ENCODE measurements around the gene LY6G5C. TPM values are rescaled to one million over a fixed set of nuclear protein-coding genes. Genes with fewer than 3 reads are reported as not detected.

Gene LY6G5C
- total and polyA plus RNA-seq, 4 donors, result 0.40 to 13.1 (median 5.9) TPM

DNA sequence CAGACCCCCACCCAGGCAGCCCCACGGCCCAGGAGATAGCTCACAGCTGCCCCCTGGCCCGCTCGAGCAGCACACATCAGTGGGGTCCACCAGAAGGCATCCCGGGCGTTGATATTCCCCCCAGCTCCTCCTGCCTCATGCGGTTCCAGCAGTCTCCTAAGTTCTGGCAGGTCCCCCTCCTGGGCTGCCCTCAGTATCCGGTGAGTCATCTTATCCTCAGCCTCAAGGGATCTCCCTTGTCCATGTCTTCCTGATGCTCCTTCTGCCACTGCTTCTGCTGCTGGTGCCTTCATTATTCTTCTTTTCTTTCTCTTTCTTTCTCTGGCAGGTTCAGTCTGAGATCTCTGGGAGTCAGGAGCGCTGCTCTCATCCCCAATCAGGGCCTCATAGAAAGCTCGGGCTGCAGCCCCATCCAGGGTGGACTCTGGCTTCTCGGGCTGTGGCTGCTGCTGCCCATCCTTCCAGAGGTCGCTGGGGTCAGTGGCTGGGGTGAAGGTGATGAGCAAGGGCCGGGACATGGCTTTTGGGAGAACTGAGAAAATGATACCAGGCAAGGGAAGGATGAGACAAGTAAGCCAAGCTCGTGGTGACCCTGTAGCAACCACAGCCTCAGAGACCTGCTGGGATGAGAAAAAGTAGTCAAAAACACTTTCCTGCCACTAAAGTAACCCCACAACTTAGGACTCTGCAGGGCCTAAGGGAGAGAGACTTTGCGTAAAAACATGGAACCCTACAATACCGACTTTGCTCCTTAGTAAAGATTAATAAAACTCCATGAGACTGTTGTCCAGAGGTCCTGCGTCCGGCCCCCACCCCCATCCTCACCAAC, 16.7 kb downstream of the LY6G5C start:
- WGBS (ENCODE audit: insufficient coverage), result 23% methylated on average over 16 of the region's 17 CpGs

DNA sequence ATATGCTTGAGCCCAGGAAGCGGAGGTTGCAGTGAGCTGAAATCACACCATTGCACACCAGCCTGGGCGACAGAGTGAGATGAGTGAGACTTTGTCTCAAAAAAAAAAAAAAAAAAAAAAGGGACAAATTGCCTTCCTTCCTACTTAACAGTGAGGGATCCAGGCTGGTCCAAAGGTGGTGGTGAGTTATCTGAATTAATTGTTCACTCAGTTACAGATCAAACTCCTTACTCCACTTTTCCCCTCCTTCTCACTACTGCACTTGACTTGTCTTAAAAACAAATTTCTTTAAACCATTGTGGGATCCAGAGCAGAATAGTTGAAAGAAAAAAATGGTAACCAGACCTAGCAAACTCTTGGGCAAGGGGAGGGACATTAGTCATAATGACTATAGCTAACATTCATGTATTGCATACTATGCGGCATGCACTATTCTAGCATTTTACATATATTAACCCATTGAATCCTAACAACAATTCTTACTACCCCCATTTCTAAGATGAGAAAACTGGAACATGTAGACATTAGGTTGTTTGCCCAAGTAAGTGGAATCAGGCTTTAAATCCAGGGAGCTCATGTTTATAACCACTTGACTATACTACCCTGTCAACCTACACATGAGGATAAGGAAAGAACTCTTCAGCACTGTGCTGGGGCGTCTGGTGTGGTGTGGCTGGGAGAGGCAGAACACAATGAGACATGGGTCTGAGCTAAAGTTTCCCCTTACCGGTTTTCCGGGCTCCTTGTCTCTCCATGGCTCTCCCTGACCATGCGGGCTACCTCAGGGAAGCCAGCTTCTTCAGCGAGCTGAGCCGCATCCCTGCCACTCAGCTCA, 17.5 kb downstream of the LY6G5C start:
- Histone ChIP-seq H3K4me1 (ENCODE audit: control insufficient read depth, insufficient read depth, low read length) (peaks cover 60% of the 10 kb centered on the region), H3K27ac (ENCODE audit: low read depth, low read length) (peak overlapping the region; percentile 99), H3K36me3 (ENCODE audit: control insufficient read depth, insufficient read depth, low read length) (peaks cover 46% of the 10 kb centered on the region), H3K27me3 (ENCODE audit: control insufficient read depth, insufficient read depth, low read length) (no peaks in the 10 kb centered on the region), H3K9me3 (ENCODE audit: control insufficient read depth, insufficient read depth, low read length) (no peaks in the 10 kb centered on the region), H3K4me3 (ENCODE audit: low read depth, low read length) (peak overlapping the region; percentile 93)
- 58% methylated on average over 5 of the region's 9 CpGs for WGBS (ENCODE audit: insufficient coverage)
- no peak for DNase-seq (ENCODE audit: low read depth in 4 of 6, low spot score in 6 of 6)

More for the DNA sequence above, 16.7 kb downstream of the LY6G5C start:
- Histone ChIP-seq H3K27ac (ENCODE audit: low read depth, low read length) (peak overlapping the region; percentile 99), H3K36me3 (ENCODE audit: control insufficient read depth, insufficient read depth, low read length) (peaks cover 49% of the 10 kb centered on the region), H3K4me3 (ENCODE audit: low read depth, low read length) (peak overlapping the region; percentile 93), H3K4me1 (ENCODE audit: control insufficient read depth, insufficient read depth, low read length) (peaks cover 54% of the 10 kb centered on the region), H3K27me3 (ENCODE audit: control insufficient read depth, insufficient read depth, low read length) (no peaks in the 10 kb centered on the region), H3K9me3 (ENCODE audit: control insufficient read depth, insufficient read depth, low read length) (no peaks in the 10 kb centered on the region)
- DNase-seq (ENCODE audit: low read depth in 4 of 6, low spot score in 6 of 6), result no peak

DNA sequence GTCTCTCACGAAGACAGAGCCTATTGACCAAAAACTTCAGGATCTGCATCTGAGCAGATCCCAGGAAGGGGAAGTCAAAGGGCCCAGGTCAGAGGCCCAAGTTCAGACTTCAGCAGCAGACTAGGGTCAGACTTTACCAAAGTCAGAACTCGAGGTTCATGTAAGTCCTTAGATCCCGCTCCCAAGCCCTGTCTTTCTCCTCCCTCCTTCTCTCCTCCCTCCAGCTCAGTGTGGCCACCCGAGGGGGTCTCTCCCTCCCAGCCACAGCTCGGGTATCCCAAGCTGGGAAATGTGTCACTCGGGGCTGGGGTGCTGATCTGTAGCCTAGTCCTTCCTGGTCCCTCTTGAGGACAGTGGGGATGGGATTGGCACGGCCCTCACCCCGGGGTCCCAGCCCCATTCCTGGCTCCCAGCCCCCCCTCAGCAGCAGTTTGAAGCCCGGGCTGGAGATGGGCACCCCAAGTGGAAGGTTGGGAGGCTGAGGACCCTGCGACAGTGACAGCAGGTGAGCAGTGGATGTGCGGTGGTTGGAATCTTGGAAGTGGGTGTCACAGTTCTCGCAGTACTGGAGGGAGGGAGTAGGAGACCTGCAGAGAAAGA, 18.6 kb downstream of the LY6G5C start:
- Histone ChIP-seq H3K4me1 (ENCODE audit: control insufficient read depth, insufficient read depth, low read length) (peaks cover 59% of the 10 kb centered on the region), H3K4me3 (ENCODE audit: low read depth, low read length) (no peak overlapping the region), H3K27me3 (ENCODE audit: control insufficient read depth, insufficient read depth, low read length) (no peaks in the 10 kb centered on the region), H3K9me3 (ENCODE audit: control insufficient read depth, insufficient read depth, low read length) (no peaks in the 10 kb centered on the region), H3K27ac (ENCODE audit: low read depth, low read length) (no peak overlapping the region), H3K36me3 (ENCODE audit: control insufficient read depth, insufficient read depth, low read length) (peaks cover 44% of the 10 kb centered on the region)
- no peak for DNase-seq (ENCODE audit: low read depth in 4 of 6, low spot score in 6 of 6)
- WGBS (ENCODE audit: insufficient coverage), result 86% methylated on average over 12 of the region's 12 CpGs

DNA sequence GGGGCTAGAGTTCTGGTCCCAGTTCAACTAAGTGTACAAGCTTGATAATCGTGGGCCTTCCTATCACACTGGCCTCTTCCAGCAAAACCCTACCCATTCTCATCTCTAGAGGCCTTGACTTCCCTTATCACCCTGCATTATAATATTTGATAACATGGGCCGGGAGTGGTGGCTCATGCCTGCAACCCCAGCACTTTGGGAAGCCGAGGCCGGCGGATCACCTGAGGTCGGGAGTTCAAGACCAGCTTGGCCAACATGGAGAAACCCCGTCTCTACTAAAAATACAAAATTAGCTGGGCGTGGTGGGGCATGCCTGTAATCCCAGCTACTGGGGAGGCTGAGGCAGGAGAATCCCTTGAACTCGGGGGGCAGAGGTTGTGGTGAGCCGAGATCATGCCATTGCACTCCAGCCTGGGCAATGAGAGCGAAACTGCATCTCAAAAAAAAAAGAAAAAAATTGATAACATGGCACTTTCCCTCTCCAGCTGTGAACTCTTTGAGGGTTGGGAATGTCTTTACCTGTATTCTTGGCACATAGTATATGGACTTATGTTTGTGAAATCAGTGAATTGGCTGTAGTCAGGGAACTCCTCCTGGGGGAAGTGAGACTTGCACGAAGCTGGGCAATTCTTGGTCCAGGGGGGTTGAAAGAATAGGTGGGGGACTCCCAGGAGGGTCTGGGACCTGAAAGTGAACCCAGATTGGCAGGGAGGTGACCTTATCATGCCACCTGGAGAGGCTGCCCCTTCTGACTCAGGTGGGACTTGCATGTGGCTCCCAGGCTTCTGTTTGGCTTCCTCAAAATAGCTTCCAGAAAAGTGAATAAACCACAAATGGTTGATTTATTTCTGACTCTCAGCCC, 19.4 kb downstream of the LY6G5C start:
- 98% methylated on average over 4 of the region's 12 CpGs for WGBS (ENCODE audit: insufficient coverage)
- no peaks in the 10 kb centered on the region for H3K9me3 ChIP-seq (ENCODE audit: control insufficient read depth, insufficient read depth, low read length)
- no peaks in the 10 kb centered on the region for H3K27me3 ChIP-seq (ENCODE audit: control insufficient read depth, insufficient read depth, low read length)
- no peak for DNase-seq (ENCODE audit: low read depth in 4 of 6, low spot score in 6 of 6)
- peaks cover 45% of the 10 kb centered on the region for H3K36me3 ChIP-seq (ENCODE audit: control insufficient read depth, insufficient read depth, low read length)
- H3K4me1 ChIP-seq (ENCODE audit: control insufficient read depth, insufficient read depth, low read length), result peaks cover 53% of the 10 kb centered on the region
- peak overlapping the region; percentile 79 for H3K27ac ChIP-seq (ENCODE audit: low read depth, low read length)
- H3K4me3 ChIP-seq (ENCODE audit: low read depth, low read length), result peak overlapping the region; percentile 61

DNA sequence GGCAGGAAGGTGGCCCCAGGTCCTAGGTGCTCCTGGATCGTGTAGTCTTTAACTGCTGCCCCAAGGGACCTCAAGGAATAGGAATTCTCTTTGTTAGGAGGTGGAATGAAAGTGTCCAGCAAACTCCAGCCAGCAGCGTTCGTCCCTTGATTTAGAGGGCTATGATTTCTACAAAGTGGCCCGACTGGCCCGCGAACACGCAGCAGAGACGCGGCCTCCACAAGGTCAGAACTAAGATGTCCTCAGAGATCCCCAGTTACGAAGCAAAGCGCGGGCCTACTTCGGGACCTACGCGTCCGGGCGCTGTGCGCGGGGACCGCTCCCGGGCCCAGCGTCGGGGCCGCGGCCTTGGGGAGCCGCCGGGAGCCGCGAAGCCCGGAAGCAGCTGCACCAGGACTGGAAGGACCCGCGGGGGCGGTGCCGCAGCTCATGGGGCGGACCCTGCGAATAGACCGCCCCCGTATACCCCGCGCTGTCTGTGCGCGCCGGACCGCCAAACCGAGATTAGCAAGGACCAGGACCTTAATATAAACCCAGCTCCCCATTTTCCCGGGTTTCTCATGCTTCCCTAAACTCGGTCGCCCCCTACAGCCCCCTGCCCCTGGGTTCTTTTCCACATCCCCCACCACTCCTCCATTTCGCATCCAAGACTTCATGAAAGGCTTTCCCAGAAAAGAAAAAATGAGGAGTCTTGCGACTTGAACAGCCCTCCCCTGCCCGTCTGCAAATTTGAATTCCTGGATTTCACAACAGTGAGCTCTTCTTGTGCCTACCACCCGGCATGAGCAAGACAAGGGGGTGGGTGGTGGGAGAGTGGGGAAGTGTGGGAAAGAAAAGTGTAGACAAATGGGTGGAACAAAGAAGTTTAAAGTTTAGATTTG, 20.2 kb downstream of the LY6G5C start, which contains the start of gene C6orf47:
Gene C6orf47, minus strand, starts transcription at position 398 of the 881 bp plus-strand sequence. CDS start 831 bp downstream, outside the sequence.
- Histone ChIP-seq H3K27me3 (ENCODE audit: control insufficient read depth, insufficient read depth, low read length) (no peaks in the 10 kb centered on the region), H3K9me3 (ENCODE audit: control insufficient read depth, insufficient read depth, low read length) (no peaks in the 10 kb centered on the region), H3K36me3 (ENCODE audit: control insufficient read depth, insufficient read depth, low read length) (peaks cover 47% of the 10 kb centered on the region), H3K27ac (ENCODE audit: low read depth, low read length) (peak within 1 kb of the TSS; percentile 79), H3K4me3 (ENCODE audit: low read depth, low read length) (peak within 1 kb of the TSS; percentile 61), H3K4me1 (ENCODE audit: control insufficient read depth, insufficient read depth, low read length) (peaks cover 50% of the 10 kb centered on the region)
- WGBS (ENCODE audit: insufficient coverage), result under 1% methylated on average over 51 of the region's 52 CpGs
- peak in 3 of 6 donors; percentile 61 to 92 (median 92) for DNase-seq (ENCODE audit: low read depth in 4 of 6, low spot score in 6 of 6)

DNA sequence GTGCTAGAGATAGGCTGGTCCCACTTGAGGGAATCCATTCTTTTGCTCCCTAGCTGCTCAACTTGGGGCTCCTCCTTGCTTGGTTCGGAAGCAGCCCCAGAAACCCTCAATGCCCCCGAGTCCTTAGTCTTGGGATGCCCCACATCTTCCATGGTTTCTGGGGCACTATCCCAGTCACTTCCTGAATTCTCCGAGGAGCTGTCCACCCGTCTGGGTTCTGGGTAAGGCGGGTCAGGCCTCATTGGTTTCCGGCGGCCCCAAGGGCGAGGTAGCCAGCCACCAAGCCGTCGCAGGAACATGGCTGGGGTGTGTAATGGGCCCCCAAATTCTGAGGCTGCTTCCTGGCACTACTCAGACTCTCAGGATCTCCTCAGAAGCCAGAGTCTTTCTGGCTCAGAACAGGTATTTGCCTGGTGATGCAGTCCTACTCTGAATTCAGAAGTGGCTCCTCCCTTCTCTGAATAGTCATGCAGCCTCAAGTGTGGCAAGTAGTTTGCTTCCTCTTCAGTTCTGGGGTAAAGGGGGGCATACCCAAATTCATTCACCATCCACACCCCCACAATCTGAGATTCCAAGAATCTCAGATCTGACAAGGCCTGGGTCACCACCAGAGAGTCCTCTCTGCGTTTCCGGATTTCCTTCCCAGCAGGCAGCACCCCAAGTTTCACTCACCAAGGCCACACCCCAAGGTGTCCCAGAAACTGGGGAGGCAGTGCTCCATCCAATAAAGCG, 21.1 kb downstream of the LY6G5C start:
- peak overlapping the region; percentile 61 for H3K4me3 ChIP-seq (ENCODE audit: low read depth, low read length)
- H3K36me3 ChIP-seq (ENCODE audit: control insufficient read depth, insufficient read depth, low read length), result peaks cover 47% of the 10 kb centered on the region
- no peak for DNase-seq (ENCODE audit: low read depth in 4 of 6, low spot score in 6 of 6)
- H3K4me1 ChIP-seq (ENCODE audit: control insufficient read depth, insufficient read depth, low read length), result peaks cover 50% of the 10 kb centered on the region
- no peaks in the 10 kb centered on the region for H3K27me3 ChIP-seq (ENCODE audit: control insufficient read depth, insufficient read depth, low read length)
- H3K27ac ChIP-seq (ENCODE audit: low read depth, low read length), result peak overlapping the region; percentile 79
- no peaks in the 10 kb centered on the region for H3K9me3 ChIP-seq (ENCODE audit: control insufficient read depth, insufficient read depth, low read length)
- WGBS (ENCODE audit: insufficient coverage), result 44% methylated on average over 13 of the region's 13 CpGs

DNA sequence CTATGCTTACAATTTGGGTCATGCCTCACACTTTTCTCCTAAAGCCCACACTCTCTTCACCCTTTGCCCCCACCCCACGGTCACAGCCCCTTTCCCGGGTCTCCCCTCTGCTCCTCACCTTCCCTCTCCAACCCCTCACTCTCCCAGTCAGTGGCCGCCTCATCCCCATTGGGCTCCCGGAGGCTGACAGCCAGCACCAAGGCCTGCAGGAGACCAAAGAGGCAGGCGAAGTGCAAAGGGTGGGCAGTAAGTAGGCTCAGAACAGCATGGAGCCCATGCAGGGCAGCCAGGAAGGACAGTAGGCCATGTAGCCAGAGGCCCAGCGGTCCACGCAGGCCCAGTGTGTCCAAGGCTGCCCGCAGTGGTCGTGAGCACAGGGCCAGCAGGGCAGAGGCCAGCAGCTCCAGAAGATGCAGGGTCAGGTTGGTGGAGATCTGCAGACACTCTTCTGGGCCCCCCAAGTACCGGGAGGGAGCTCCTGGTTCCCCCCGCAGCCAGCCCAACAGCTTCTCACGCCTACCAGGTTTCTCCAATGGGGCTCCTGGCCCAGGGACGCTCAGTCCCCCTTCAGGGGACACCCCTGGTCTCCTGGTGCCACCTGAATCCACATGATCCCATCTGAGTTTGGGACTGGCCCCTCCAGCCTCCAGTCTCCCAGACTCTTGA, 21.8 kb downstream of the LY6G5C start:
- WGBS (ENCODE audit: insufficient coverage), result 90% methylated on average over 12 of the region's 13 CpGs
- Histone ChIP-seq H3K4me1 (ENCODE audit: control insufficient read depth, insufficient read depth, low read length) (peaks cover 46% of the 10 kb centered on the region), H3K4me3 (ENCODE audit: low read depth, low read length) (peak overlapping the region; percentile 61), H3K9me3 (ENCODE audit: control insufficient read depth, insufficient read depth, low read length) (no peaks in the 10 kb centered on the region), H3K36me3 (ENCODE audit: control insufficient read depth, insufficient read depth, low read length) (peaks cover 47% of the 10 kb centered on the region), H3K27ac (ENCODE audit: low read depth, low read length) (peak overlapping the region; percentile 79), H3K27me3 (ENCODE audit: control insufficient read depth, insufficient read depth, low read length) (no peaks in the 10 kb centered on the region)
- no peak for DNase-seq (ENCODE audit: low read depth in 4 of 6, low spot score in 6 of 6)

All from spinal cord (tissue), 10 donors.